OCI-LY7 (cell line): Measurements from ENCODE around the gene OTOF. TPM values are rescaled to one million over a fixed set of nuclear protein-coding genes. Genes with fewer than 3 reads are reported as not detected.

Experiments used
- BruUV-seq: library from RNA; stranded (reverse); fragments of 400-500 nt; replicated peaks from 2 replicates; lab custom pipeline; 2021; lab: Mats Ljungman, UMichigan
- CTCF ChIA-PET: fragments of 300-600 bp; sonication (Branson Sonifier 250); formaldehyde crosslinking; loops from one replicate; lab custom pipeline; 2022; ENCODE audit warnings: antibody characterized with exemption; ENCODE audit not compliant: unreplicated experiment; lab: Charles Lee
- POLR2A ChIA-PET: fragments of 300-600 bp; sonication (Branson Sonifier 250); formaldehyde crosslinking; loops from one replicate; lab custom pipeline; 2022; ENCODE audit warnings: antibody characterized with exemption; lab: Charles Lee
- DNase-seq: peaks from one replicate; pipeline ENCODE4 v3.0.0-alpha.2; 2015; ENCODE audit warnings: low spot score
- H2AFZ ChIP-seq: fragments of 200-600 bp; sonication (generic), shearing (Covaris generic); 2 replicates; pipeline ENCODE4 v1.6.1; 2014; ENCODE audit warnings: mild to moderate bottlenecking, antibody characterized with exemption, low read length, moderate library complexity
- H3K27ac ChIP-seq: fragments of 200-600 bp; sonication (generic); 2 replicates; pipeline ENCODE4 v1.5.1; 2014; ENCODE audit warnings: mixed run types, low read depth, mild to moderate bottlenecking, moderate library complexity, low read length, inconsistent platforms; ENCODE audit not compliant: poor library complexity, severe bottlenecking
- H3K36me3 ChIP-seq: fragments of 200-600 bp; sonication (generic); 2 replicates; pipeline ENCODE4 v1.6.1; 2014; ENCODE audit warnings: mild to moderate bottlenecking, antibody characterized with exemption, low read length, moderate library complexity, mixed read lengths; ENCODE audit not compliant: insufficient read depth
- H3K4me1 ChIP-seq: fragments of 200-600 bp; sonication (generic); 2 replicates; pipeline ENCODE4 v1.5.1; 2014; ENCODE audit warnings: mild to moderate bottlenecking, low read length; ENCODE audit not compliant: insufficient read depth, poor library complexity, severe bottlenecking
- H3K4me2 ChIP-seq: fragments of 200-600 bp; sonication (generic); 2 replicates; pipeline ENCODE4 v1.6.1; 2014; ENCODE audit warnings: mild to moderate bottlenecking, low read length
- H3K4me3 ChIP-seq: fragments of 200-600 bp; sonication (generic); 2 replicates; pipeline ENCODE4 v1.5.1; 2014; ENCODE audit warnings: mild to moderate bottlenecking, low read depth, low read length; ENCODE audit not compliant: poor library complexity, severe bottlenecking
- H3K79me2 ChIP-seq: fragments of 200-600 bp; sonication (generic); 2 replicates; pipeline ENCODE4 v1.6.1; 2016; ENCODE audit warnings: low read depth, mild to moderate bottlenecking, low read length, moderate library complexity, mixed read lengths; ENCODE audit not compliant: insufficient read depth
- H3K9me2 ChIP-seq: fragments of 200-600 bp; sonication (generic); 2 replicates; pipeline ENCODE4 v1.6.1; 2016; ENCODE audit warnings: mild to moderate bottlenecking, low read length, mixed read lengths; ENCODE audit not compliant: insufficient read depth
- H3K9me3 ChIP-seq: fragments of 200-600 bp; sonication (generic); 2 replicates; pipeline ENCODE4 v1.6.1; 2014; ENCODE audit warnings: mild to moderate bottlenecking, mixed run types, low read length, mixed read lengths
- H4K20me1 ChIP-seq: fragments of 200-600 bp; sonication (generic); 2 replicates; pipeline ENCODE4 v1.6.1; 2014; ENCODE audit warnings: mild to moderate bottlenecking, antibody characterized with exemption, low read length, moderate library complexity, mixed read lengths; ENCODE audit not compliant: insufficient read depth
- CTCF ChIP-seq: fragments of 200-600 bp; sonication (generic); conservative IDR thresholded peaks from 2 replicates; pipeline ENCODE4 v1.5.1; 2014; ENCODE audit warnings: mild to moderate bottlenecking, antibody characterized with exemption, low read length, moderate library complexity, mixed read lengths
- EZH2phosphoT487 ChIP-seq: fragments of 200-600 bp; sonication (generic); IDR thresholded peaks from 2 replicates; pipeline ENCODE4 v1.6.1; 2018; ENCODE audit warnings: low read depth, borderline replicate concordance, mild to moderate bottlenecking, mixed run types, antibody characterized with exemption, low read length, moderate library complexity, mixed read lengths
- intact Hi-C: fragments of 100-400 bp; cut with micrococcal nuclease; formaldehyde crosslinking; loops from one replicate; pipeline ENCODE4 v1.10.0; 2022; ENCODE audit not compliant: unreplicated experiment
- total RNA-seq, 2 experiments: library from RNA; depleted of rRNA in 1 of 2; stranded (reverse); fragments of >200 nt in 1 of 2; shearing (Covaris generic) in 1 of 2; gene quantifications; 2 replicates each; pipeline ENCODE4 v1.2.3, GENCODE V29; 2014 to 2022

Gene OTOF
- total RNA-seq, 2 experiments from 2014 or later = not detected

- ChIA-PET POLR2A (interaction anchor here (0.6 kb wide), 1 partner anchor 86 kb away, joined by 4 read pairs; no protein-coding TSS in a partner anchor), CTCF (no interaction called here)
- no TSS peak for BruUV-seq
- Histone ChIP-seq H3K79me2 (no peaks in the 10 kb centered on the region), H3K9me2 (no peaks in the 10 kb centered on the region), H3K4me1 (no peaks in the 10 kb centered on the region), H3K36me3 (no peaks in the 10 kb centered on the region), H4K20me1 (no peaks in the 10 kb centered on the region), H2AFZ (no peak overlapping the region), H3K9me3 (no peaks in the 10 kb centered on the region), H3K4me3 (no peak overlapping the region), H3K4me2 (no peak overlapping the region), H3K27ac (no peak overlapping the region)
- intact Hi-C loops = no loop called here
- TF ChIP-seq EZH2phosphoT487 (no peak), CTCF (no peak)
- no peak for DNase-seq
Observed at GRCh38 chr2:26438526-26438925, 39.4 kb downstream of the OTOF start.

GRCh38 chr2:26435106-26435505, 42.8 kb downstream of the OTOF start:
- no TSS peak for BruUV-seq
- Histone ChIP-seq H3K9me3 (no peaks in the 10 kb centered on the region), H3K36me3 (no peaks in the 10 kb centered on the region), H3K27ac (no peak overlapping the region), H3K4me2 (no peak overlapping the region), H2AFZ (no peak overlapping the region), H3K79me2 (no peaks in the 10 kb centered on the region), H3K9me2 (no peaks in the 10 kb centered on the region), H4K20me1 (no peaks in the 10 kb centered on the region), H3K4me3 (no peak overlapping the region), H3K4me1 (peaks cover 7% of the 10 kb centered on the region)
- CTCF ChIA-PET = no interaction called here
- no peak for DNase-seq
- TF ChIP-seq CTCF (no peak), EZH2phosphoT487 (no peak)
- POLR2A ChIA-PET = no interaction called here
- intact Hi-C loops = no loop called here

GRCh38 chr2:26432859-26433258, 45.1 kb downstream of the OTOF start:
- Histone ChIP-seq H4K20me1 (no peaks in the 10 kb centered on the region), H3K36me3 (no peaks in the 10 kb centered on the region), H3K79me2 (no peaks in the 10 kb centered on the region), H3K4me2 (no peak overlapping the region), H3K9me2 (no peaks in the 10 kb centered on the region), H3K4me3 (no peak overlapping the region), H2AFZ (no peak overlapping the region), H3K27ac (no peak overlapping the region), H3K9me3 (no peaks in the 10 kb centered on the region), H3K4me1 (peaks cover 7% of the 10 kb centered on the region)
- CTCF ChIA-PET = no interaction called here
- TF ChIP-seq CTCF (no peak), EZH2phosphoT487 (no peak)
- intact Hi-C loops = no loop called here
- DNase-seq = no peak
- POLR2A ChIA-PET = interaction anchor here (1.2 kb wide), 1 partner anchor 12 kb away, joined by 16 read pairs; no protein-coding TSS in a partner anchor
- no TSS peak for BruUV-seq
